Measurements from ENCODE around the gene DST. TPM values are rescaled to one million over a fixed set of nuclear protein-coding genes. Genes with fewer than 3 reads are reported as not detected.
"Not testable (repeated sequence)": the region's sequence is repeated elsewhere in the genome, so short reads cannot be mapped to it uniquely, and the experiment has no call there.

DST gene
- total and polyA plus RNA-seq, 2 donors (not counting 1 experiment from before 2014, with no cell fraction given), result 1.5 to 1.9 TPM

GRCh38 chr6:56567501-56567900 is 75.2 kb downstream of the DST start:
- Histone ChIP-seq H3K27ac (ENCODE audit: low read length in 2 of 2) (no peak overlapping the region), H3K4me2 (replicated peaks; ENCODE audit: low read depth, low read length, poor library complexity, severe bottlenecking) (no peak overlapping the region), H3K36me3 (replicated peaks in 1 of 2; ENCODE audit: control extremely low read depth in 1 of 2, control insufficient read depth in 1 of 2, extremely low read depth in 1 of 2, insufficient read depth in 2 of 2, low read length in 1 of 2) (no peaks in the 10 kb centered on the region), H2AFZ (ENCODE audit: insufficient read depth, low read depth, low read length, poor library complexity, severe bottlenecking) (no peak overlapping the region), H3K4me1 (ENCODE audit: control insufficient read depth in 2 of 2, insufficient read depth in 2 of 2, low read length in 2 of 2) (no peaks in the 10 kb centered on the region), H3K9ac (ENCODE audit: low read length) (no peak overlapping the region), H4K20me1 (ENCODE audit: control insufficient read depth, insufficient read depth, low read length, poor library complexity, severe bottlenecking) (no peaks in the 10 kb centered on the region), H3K4me3 (ENCODE audit: control extremely low read depth in 1 of 5, extremely low read depth in 1 of 5, insufficient read depth in 1 of 5, low read depth in 2 of 5, low read length in 4 of 5) (no peak overlapping the region), H3K27me3 (replicated peaks in 1 of 4; ENCODE audit: control extremely low read depth in 1 of 4, control insufficient read depth in 3 of 4, insufficient read depth in 4 of 4, low read length in 3 of 4) (no peaks in the 10 kb centered on the region), H3K79me2 (ENCODE audit: control insufficient read depth, insufficient read depth, low read length) (no peaks in the 10 kb centered on the region), H3K9me3 (ENCODE audit: control extremely low read depth in 1 of 3, control insufficient read depth in 2 of 3, insufficient read depth in 1 of 3, low read length in 2 of 3) (peaks cover 0 to 4% (median 0%) of the 10 kb centered on the region in 3 donors)
- H3K27ac Mint-ChIP-seq, result no peak overlapping the region
- ChIA-PET CTCF (no interaction called here), POLR2A (no interaction called here)
- no peak for TF ChIP-seq EZH2 (IDR thresholded peaks at IDR 0.05; ENCODE audit: borderline replicate concordance, insufficient read depth, low read depth, low read length, poor library complexity, severe bottlenecking)
- no peak for TF ChIP-seq CTCF (IDR thresholded peaks at IDR 0.05)
- no peak for ATAC-seq (ENCODE audit: low read depth)
- no peak for DNase-seq
- H3K27me3 Mint-ChIP-seq, result peaks cover 3% of the 10 kb centered on the region
- no peak overlapping the region for H3K4me3 Mint-ChIP-seq
- intact Hi-C loops (cut with micrococcal nuclease), result no loop called here
- H3K9me3 Mint-ChIP-seq (ENCODE audit: insufficient read depth), result peaks cover 3% of the 10 kb centered on the region
- no peaks in the 10 kb centered on the region for H3K4me1 Mint-ChIP-seq

GRCh38 chr6:56562730-56563129 is 80.0 kb downstream of the DST start:
- H3K9me3 ChIP-seq (ENCODE audit: control extremely low read depth in 1 of 3, control insufficient read depth in 2 of 3, insufficient read depth in 1 of 3, low read length in 2 of 3); H3K79me2 ChIP-seq (ENCODE audit: control insufficient read depth, insufficient read depth, low read length); H3K27ac ChIP-seq (ENCODE audit: low read length in 2 of 2); H3K4me1 ChIP-seq (ENCODE audit: control insufficient read depth in 2 of 2, insufficient read depth in 2 of 2, low read length in 2 of 2); H3K4me3 Mint-ChIP-seq; H3K27me3 Mint-ChIP-seq; H3K4me1 Mint-ChIP-seq; H2AFZ ChIP-seq (ENCODE audit: insufficient read depth, low read depth, low read length, poor library complexity, severe bottlenecking); H3K27me3 ChIP-seq (replicated peaks in 1 of 4; ENCODE audit: control extremely low read depth in 1 of 4, control insufficient read depth in 3 of 4, insufficient read depth in 4 of 4, low read length in 3 of 4); H3K36me3 ChIP-seq (replicated peaks in 1 of 2; ENCODE audit: control extremely low read depth in 1 of 2, control insufficient read depth in 1 of 2, extremely low read depth in 1 of 2, insufficient read depth in 2 of 2, low read length in 1 of 2); ATAC-seq (ENCODE audit: low read depth); H3K27ac Mint-ChIP-seq; H3K9ac ChIP-seq (ENCODE audit: low read length); POLR2A ChIA-PET; H4K20me1 ChIP-seq (ENCODE audit: control insufficient read depth, insufficient read depth, low read length, poor library complexity, severe bottlenecking); H3K4me2 ChIP-seq (replicated peaks; ENCODE audit: low read depth, low read length, poor library complexity, severe bottlenecking); H3K9me3 Mint-ChIP-seq (ENCODE audit: insufficient read depth); DNase-seq; intact Hi-C loops (cut with micrococcal nuclease); H3K4me3 ChIP-seq (ENCODE audit: control extremely low read depth in 1 of 5, extremely low read depth in 1 of 5, insufficient read depth in 1 of 5, low read depth in 2 of 5, low read length in 4 of 5): not testable (repeated sequence)
- CTCF ChIA-PET, result interaction anchor here (1.4 kb wide), 1 partner anchor 8 kb away, joined by 4 read pairs; no protein-coding TSS in a partner anchor
- no CpG with 5 or more reads among the region's 4 CpGs for WGBS (ENCODE audit: insufficient coverage)

All from B cell (primary cell).